ENCODE measurements around the gene SP2.

GRCh38 chr17:47889734-47890529 lies 6.1 kb upstream of the SP2 start:
- TF ChIP-seq POLR2AphosphoS5 (IDR thresholded peaks at IDR 0.05; ENCODE audit: low read depth, low read length) (no peak), SPI1 (IDR thresholded peaks at IDR 0.05; ENCODE audit: low read depth, low read length) (no peak), POLR2A (IDR thresholded peaks at IDR 0.05; ENCODE audit: low read depth, low read length) (no peak), TAF1 (IDR thresholded peaks at IDR 0.05; ENCODE audit: low read depth, low read length) (no peak), PAX5 (IDR thresholded peaks at IDR 0.05; ENCODE audit: insufficient read depth, low read length, severe bottlenecking) (no peak)

All from GM12891 (cell line).